ENCODE data around the gene DAP3.

DNA sequence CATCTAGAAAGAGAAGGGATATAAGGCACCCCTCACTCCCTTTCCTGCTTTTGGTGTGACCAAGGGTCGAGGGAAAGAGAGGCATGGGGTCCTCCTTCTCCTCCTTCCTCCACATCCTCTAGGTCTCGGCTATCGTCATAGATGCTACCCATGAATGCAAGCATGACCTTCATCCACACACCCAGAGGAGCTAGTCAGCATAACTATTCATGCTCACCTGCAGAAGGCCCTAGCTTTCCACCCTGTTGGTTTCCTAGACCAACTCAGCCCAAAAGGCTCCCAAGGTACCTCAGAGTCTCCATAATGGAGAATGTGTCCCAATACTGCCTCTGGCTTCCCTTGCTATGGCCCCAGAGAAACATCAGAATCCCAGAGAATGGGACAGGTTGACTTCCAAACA lies 45.7 kb upstream of the DAP3 start:
- no peak for TF ChIP-seq POLR2A (IDR thresholded peaks at IDR 0.05; ENCODE audit: insufficient read depth in 1 of 2, low read depth in 2 of 2, low read length in 2 of 2)
- TF ChIP-seq, protein P1, sequence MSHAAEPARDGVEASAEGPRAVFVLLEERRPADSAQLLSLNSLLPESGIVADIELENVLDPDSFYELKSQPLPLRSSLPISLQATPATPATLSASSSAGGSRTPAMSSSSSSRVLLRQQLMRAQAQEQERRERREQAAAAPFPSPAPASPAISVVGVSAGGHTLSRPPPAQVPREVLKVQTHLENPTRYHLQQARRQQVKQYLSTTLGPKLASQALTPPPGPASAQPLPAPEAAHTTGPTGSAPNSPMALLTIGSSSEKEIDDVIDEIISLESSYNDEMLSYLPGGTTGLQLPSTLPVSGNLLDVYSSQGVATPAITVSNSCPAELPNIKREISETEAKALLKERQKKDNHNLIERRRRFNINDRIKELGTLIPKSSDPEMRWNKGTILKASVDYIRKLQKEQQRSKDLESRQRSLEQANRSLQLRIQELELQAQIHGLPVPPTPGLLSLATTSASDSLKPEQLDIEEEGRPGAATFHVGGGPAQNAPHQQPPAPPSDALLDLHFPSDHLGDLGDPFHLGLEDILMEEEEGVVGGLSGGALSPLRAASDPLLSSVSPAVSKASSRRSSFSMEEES (CRISPR knock-in tag; IDR thresholded peaks at IDR 0.05), result no peak
- TF ChIP-seq TBL1XR1 (IDR thresholded peaks at IDR 0.05; ENCODE audit: borderline replicate concordance, low read length, partially characterized antibody), result no peak
- no peak for TF ChIP-seq EHMT2 (IDR thresholded peaks at IDR 0.05; ENCODE audit: borderline replicate concordance, low read depth, low read length)
